ENCODE results near the gene ARIH1. TPM values are rescaled to one million over a fixed set of nuclear protein-coding genes. Genes with fewer than 3 reads are reported as not detected.

Gene ARIH1
- total and polyA plus RNA-seq, 2 of the 4 experiments (the other 2 are of a cell fraction) = 24.0 to 41.2 TPM

DNA sequence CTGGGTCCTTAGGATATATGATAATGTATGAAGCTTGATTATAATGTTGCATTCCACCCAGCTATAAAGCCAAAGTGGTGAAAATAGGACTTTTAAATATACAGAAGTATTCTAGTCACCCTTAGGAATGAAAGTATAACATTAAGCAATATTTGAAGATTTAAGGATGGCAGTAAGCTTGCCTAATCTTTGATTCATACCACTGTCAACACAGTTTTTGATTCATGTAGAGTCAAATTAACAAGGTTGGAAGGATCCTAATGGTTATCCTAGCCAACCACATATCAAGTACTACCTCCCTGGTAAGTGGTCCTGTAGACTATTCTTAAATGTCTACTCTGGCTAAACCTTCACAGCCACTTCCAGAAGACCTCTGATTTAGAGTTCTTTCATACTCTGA lies 18.6 kb downstream of the ARIH1 start:
- Histone ChIP-seq H3K4ac (ENCODE audit: low read depth, low read length) (no peak overlapping the region), H2BK15ac (ENCODE audit: low read depth, low read length) (no peak overlapping the region), H3K9ac (ENCODE audit: low read depth, low read length) (no peak overlapping the region), H3K27me3 (ENCODE audit: control insufficient read depth, insufficient read depth, low read length) (no peaks in the 10 kb centered on the region), H4K5ac (ENCODE audit: low read depth, low read length) (no peak overlapping the region), H3K18ac (ENCODE audit: low read depth, low read length) (no peak overlapping the region), H4K91ac (ENCODE audit: insufficient read depth, low read depth, low read length) (no peak overlapping the region), H2AK5ac (ENCODE audit: low read depth, low read length) (no peak overlapping the region), H3K56ac (ENCODE audit: extremely low read depth, insufficient read depth, low read length) (no peak overlapping the region), H3K4me2 (ENCODE audit: low read depth, low read length) (no peak overlapping the region), H4K20me1 (ENCODE audit: insufficient read depth, low read length) (peaks cover 96% of the 10 kb centered on the region), H2AFZ (replicated peaks; ENCODE audit: low read length, poor library complexity) (no peak overlapping the region), H3K36me3 (ENCODE audit: control insufficient read depth, insufficient read depth, low read length) (no peaks in the 10 kb centered on the region), H3K79me1 (ENCODE audit: low read depth in 1 of 2, low read length in 2 of 2) (peaks cover 10 to 72% of the 10 kb centered on the region in 2 experiments; a peak in 2 of 4 replicates), H3K9me1 (ENCODE audit: insufficient read depth, low read length) (peaks cover 19% of the 10 kb centered on the region), H2BK20ac (ENCODE audit: low read depth, low read length) (no peak overlapping the region), H2AK9ac (replicated peaks; ENCODE audit: low read depth, low read length, poor library complexity) (no peak overlapping the region), H3K27ac (ENCODE audit: insufficient read depth, low read length) (no peak overlapping the region), H3K4me3 (ENCODE audit: insufficient read depth, low read depth, low read length) (no peak overlapping the region), H3K23ac (ENCODE audit: low read depth, low read length) (no peak overlapping the region), H3K9me3 (ENCODE audit: control insufficient read depth, insufficient read depth, low read length) (no peaks in the 10 kb centered on the region), H3K4me1 (ENCODE audit: control insufficient read depth, insufficient read depth, low read length) (peaks cover 9% of the 10 kb centered on the region), H2BK120ac (ENCODE audit: low read depth, low read length) (no peak overlapping the region), H4K8ac (ENCODE audit: low read depth in 2 of 2, low read length in 2 of 2) (no peak overlapping the region), H2BK5ac (ENCODE audit: low read depth, low read length, poor library complexity, severe bottlenecking) (no peak overlapping the region), H3K14ac (replicated peaks; ENCODE audit: low read depth, low read length) (no peak overlapping the region)
- ChIA-PET CTCF (no interaction called here), POLR2A (ENCODE audit: unreplicated experiment) (no interaction called here)
- dilution Hi-C loops (cut with HindIII; ENCODE audit: low sequenced_read_pairs, unreplicated experiment) = no loop called here
- DNase-seq (no peak), ATAC-seq (ENCODE audit: low read depth) (no peak)
- intact Hi-C loops (cut with micrococcal nuclease) = no loop called here
- BruUV-seq (replicated peaks) = no TSS peak
- TF ChIP-seq CEBPB (IDR thresholded peaks at IDR 0.05; ENCODE audit: low read depth, low read length) = peak; percentile 78
- TF ChIP-seq RCOR1 (IDR thresholded peaks at IDR 0.05; ENCODE audit: insufficient replicate concordance, low read length) = no peak
- in situ Hi-C loops (cut with MboI; ENCODE audit: low sequenced_read_pairs) = no loop called here

Measured in IMR-90 (cell line).